ENCODE measurements around the gene OSGEP. TPM values are rescaled to one million over a fixed set of nuclear protein-coding genes. Genes with fewer than 3 reads are reported as not detected.

Gene OSGEP
- total RNA-seq, 1 experiment from 2014 or later, result 21.8 TPM

DNA sequence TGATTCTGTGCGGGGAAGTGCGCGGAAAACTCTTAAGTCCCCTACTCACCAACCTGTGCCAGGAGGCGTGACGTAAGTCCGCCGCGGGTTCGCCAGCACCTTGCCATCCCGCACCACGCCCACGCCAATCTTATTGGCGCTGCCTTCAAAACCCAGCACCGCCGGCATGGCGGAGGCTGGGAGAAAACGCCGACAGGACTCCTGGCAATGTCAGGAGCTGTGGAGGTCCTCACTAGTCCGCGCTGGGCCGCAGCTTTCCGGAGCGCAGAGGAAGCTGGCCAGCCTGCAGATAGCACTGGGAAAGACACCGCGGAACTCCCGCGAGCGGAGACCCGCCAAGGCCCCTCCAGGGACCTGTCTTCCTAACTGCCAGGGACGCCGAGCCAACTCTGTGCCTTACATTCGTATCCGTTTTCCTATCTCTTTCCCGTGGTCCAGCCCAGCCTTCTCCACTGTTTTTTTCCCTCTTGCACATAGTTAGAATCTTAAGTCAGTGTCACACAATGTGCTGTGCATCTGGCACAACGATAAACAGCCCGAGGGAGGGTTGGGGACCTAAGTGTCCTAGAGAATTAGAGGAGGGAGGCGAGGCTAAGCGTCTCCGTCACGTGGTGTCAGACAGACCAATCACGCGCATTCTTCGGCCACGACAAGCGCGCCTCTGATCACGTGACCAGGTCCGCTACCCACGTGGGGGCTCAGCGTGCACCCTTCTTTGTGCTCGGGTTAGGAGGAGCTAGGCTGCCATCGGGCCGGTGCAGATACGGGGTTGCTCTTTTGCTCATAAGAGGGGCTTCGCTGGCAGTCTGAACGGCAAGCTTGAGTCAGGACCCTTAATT, at the start of gene OSGEP, which contains the start of gene APEX1 (continued):
- no peak for TF ChIP-seq CTCF (IDR thresholded peaks at IDR 0.05 in 2 of 3, conservative IDR thresholded peaks at IDR 0.05 in 1 of 3; ENCODE audit: borderline replicate concordance in 1 of 3, insufficient read depth in 1 of 3, low read depth in 2 of 3, low read length in 2 of 3)
- no peak for TF ChIP-seq CEBPB (IDR thresholded peaks at IDR 0.05; ENCODE audit: low read depth)
- TF ChIP-seq EGR1 (IDR thresholded peaks at IDR 0.05; ENCODE audit: low read depth), result peak; percentile 93
- no peak for TF ChIP-seq ZFX (IDR thresholded peaks at IDR 0.05)
- peak; percentile 99 for TF ChIP-seq MAX (IDR thresholded peaks at IDR 0.05)

GRCh38 chr14:20503898-20504297, 49.3 kb upstream of the OSGEP start:
- no peak for ATAC-seq
- Histone ChIP-seq H3K4me3 (replicated peaks in 1 of 2; ENCODE audit: low read depth in 1 of 2, low read length in 2 of 2) (no peak overlapping the region), H3K27me3 (ENCODE audit: insufficient read depth, low read length) (no peaks in the 10 kb centered on the region), H3K79me2 (ENCODE audit: insufficient read depth, low read length) (no peaks in the 10 kb centered on the region), H3K27ac (ENCODE audit: low read depth, low read length) (no peak overlapping the region), H3K4me2 (ENCODE audit: low read length) (no peak overlapping the region), H3K36me3 (ENCODE audit: control insufficient read depth in 1 of 2, insufficient read depth in 2 of 2, low read length in 2 of 2) (no peaks in the 10 kb centered on the region), H4K20me1 (ENCODE audit: insufficient read depth) (no peaks in the 10 kb centered on the region), H2AFZ (ENCODE audit: low read depth, low read length, poor library complexity, severe bottlenecking) (no peak overlapping the region), H3K4me1 (ENCODE audit: control insufficient read depth in 1 of 2, insufficient read depth in 2 of 2, low read length in 2 of 2) (peaks cover 5 to 8% of the 10 kb centered on the region in 2 experiments; a peak in 3 of 4 replicates), H3K9ac (ENCODE audit: low read length) (no peak overlapping the region), H3K9me3 (ENCODE audit: control insufficient read depth in 1 of 2, insufficient read depth in 1 of 2, low read depth in 1 of 2, low read length in 2 of 2) (no peaks in the 10 kb centered on the region), H3K9me2 (ENCODE audit: insufficient read depth) (no peaks in the 10 kb centered on the region)
- TF ChIP-seq ZFX (IDR thresholded peaks at IDR 0.05) (no peak), EZH2phosphoT487 (IDR thresholded peaks at IDR 0.05; ENCODE audit: borderline replicate concordance) (no peak), CTCF (IDR thresholded peaks at IDR 0.05 in 2 of 3, conservative IDR thresholded peaks at IDR 0.05 in 1 of 3; ENCODE audit: borderline replicate concordance in 1 of 3, insufficient read depth in 1 of 3, low read depth in 2 of 3, low read length in 2 of 3) (no peak)
- no peak for DNase-seq (ENCODE audit: low read depth, low spot score)
- ChIA-PET POLR2A (no interaction called here), CTCF (no interaction called here), RAD21 (ENCODE audit: low non-redundant PET in 1 of 2, low total read pairs in 2 of 2, uncharacterized antibody in 2 of 2, unreplicated experiment in 2 of 2) (no interaction called here)
- intact Hi-C loops (cut with micrococcal nuclease), result no loop called here
- no TSS peak for BruUV-seq (replicated peaks)

Measured in HCT116 (cell line).